AG04450 (cell line): ENCODE measurements around the gene RCCD1. TPM values are rescaled to one million over a fixed set of nuclear protein-coding genes. Genes with fewer than 3 reads are reported as not detected.

Experiments used
- CTCF ChIA-PET: fragments of 300-600, 350-600 bp; formaldehyde crosslinking; extraction: SDS; loops from one replicate; lab custom pipeline; 2022; ENCODE audit warnings: antibody characterized with exemption, inconsistent platforms; lab: Charles Lee
- POLR2A ChIA-PET: fragments of 350-600 bp; formaldehyde crosslinking; extraction: SDS; loops from one replicate; lab custom pipeline; 2021; ENCODE audit warnings: antibody characterized with exemption, inconsistent platforms; lab: Yijun Ruan, JAX
- DNase-seq: peaks from one replicate; pipeline ENCODE4 v3.0.0-alpha.2; 2011; ENCODE audit warnings: low read depth, low spot score
- H3K27ac ChIP-seq: one replicate; pipeline ENCODE4 v1.5.1; 2012; ENCODE audit warnings: low read depth, low read length, control low read depth
- H3K27me3 ChIP-seq: one replicate; pipeline ENCODE4 v1.6.0; 2012; ENCODE audit warnings: low read length; ENCODE audit not compliant: control insufficient read depth, insufficient read depth
- H3K4me3 ChIP-seq: 2 replicates; pipeline ENCODE4 v1.5.1; 2011; ENCODE audit warnings: mild to moderate bottlenecking, low read depth, low read length, control low read depth
- H3K9me3 ChIP-seq: 2 replicates; pipeline ENCODE4 v1.5.1; 2012; ENCODE audit warnings: low read length; ENCODE audit not compliant: control insufficient read depth, insufficient read depth
- polyA plus RNA-seq: library from polyadenylated mRNA; depleted of rRNA; stranded (reverse); fragments of >200 nt; gene quantifications from 2 replicates; pipeline ENCODE4 v1.2.3, GENCODE V29; 2011
- TF ChIP-seq, protein P1 (sequence below): IDR thresholded peaks from 2 replicates; pipeline ENCODE4 v1.5.1; 2011; ENCODE audit warnings: low read depth, low read length, control low read depth, inconsistent platforms

RCCD1 gene
- polyA plus RNA-seq, 1 experiment: 6.1 TPM

DNA sequence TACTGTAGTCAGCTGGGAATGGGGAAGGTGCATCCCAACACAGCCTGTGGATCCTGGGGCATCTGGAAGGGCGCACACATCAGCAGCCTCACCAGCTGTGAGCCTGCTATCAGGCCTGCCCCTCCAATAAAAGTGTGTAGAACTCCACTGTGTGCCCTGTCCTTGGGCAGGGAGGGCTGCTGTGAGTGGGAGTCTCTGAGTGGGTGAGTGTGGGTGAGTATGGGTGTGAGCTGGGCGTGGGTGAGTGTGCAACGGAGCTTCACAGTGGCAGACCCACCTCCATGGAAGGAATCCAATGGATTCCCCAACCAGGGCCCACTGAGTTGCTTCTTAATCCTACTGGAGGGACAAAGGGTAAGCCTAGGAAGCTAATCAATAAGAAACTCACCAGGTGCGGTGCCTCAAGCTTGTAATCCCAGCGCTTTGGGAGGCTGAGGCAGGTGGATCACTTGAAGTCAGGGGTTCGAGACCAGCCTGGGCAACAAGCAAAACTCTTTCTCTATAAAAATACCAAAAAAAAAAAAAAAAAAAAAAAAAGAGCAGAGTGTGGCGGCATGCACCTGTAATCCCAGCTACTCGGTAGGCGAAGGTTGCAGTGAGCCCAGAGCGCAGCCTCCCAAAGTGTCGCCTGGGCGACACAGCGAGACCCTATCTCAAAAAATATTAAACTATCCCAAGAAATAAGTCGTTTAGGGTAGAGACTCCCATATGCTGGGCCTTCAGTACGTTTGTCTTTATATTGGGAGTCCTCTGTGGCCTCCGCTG is 555 bp upstream of the RCCD1 start:
- Histone ChIP-seq H3K9me3 (peaks cover 3% of the 10 kb centered on the region; the same call in 1 of the 2 replicates), H3K27me3 (no peaks in the 10 kb centered on the region), H3K27ac (no peak overlapping the region), H3K4me3 (no peak overlapping the region)
- CTCF ChIA-PET: interaction anchor here (0.6 to 8.7 kb wide), 5 partner anchors 20 to 319 kb away, joined by 4 to 157 read pairs (median 64); partner anchors contain the start of genes HDDC3 and UNC45A
- TF ChIP-seq, protein P1, sequence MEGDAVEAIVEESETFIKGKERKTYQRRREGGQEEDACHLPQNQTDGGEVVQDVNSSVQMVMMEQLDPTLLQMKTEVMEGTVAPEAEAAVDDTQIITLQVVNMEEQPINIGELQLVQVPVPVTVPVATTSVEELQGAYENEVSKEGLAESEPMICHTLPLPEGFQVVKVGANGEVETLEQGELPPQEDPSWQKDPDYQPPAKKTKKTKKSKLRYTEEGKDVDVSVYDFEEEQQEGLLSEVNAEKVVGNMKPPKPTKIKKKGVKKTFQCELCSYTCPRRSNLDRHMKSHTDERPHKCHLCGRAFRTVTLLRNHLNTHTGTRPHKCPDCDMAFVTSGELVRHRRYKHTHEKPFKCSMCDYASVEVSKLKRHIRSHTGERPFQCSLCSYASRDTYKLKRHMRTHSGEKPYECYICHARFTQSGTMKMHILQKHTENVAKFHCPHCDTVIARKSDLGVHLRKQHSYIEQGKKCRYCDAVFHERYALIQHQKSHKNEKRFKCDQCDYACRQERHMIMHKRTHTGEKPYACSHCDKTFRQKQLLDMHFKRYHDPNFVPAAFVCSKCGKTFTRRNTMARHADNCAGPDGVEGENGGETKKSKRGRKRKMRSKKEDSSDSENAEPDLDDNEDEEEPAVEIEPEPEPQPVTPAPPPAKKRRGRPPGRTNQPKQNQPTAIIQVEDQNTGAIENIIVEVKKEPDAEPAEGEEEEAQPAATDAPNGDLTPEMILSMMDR: no peak
- POLR2A ChIA-PET: interaction anchor here (0.6 to 2.4 kb wide), 4 partner anchors 10 to 95 kb away, joined by 3 to 26 read pairs (median 12); partner anchors contain the start of gene UNC45A
- no peak for DNase-seq

DNA sequence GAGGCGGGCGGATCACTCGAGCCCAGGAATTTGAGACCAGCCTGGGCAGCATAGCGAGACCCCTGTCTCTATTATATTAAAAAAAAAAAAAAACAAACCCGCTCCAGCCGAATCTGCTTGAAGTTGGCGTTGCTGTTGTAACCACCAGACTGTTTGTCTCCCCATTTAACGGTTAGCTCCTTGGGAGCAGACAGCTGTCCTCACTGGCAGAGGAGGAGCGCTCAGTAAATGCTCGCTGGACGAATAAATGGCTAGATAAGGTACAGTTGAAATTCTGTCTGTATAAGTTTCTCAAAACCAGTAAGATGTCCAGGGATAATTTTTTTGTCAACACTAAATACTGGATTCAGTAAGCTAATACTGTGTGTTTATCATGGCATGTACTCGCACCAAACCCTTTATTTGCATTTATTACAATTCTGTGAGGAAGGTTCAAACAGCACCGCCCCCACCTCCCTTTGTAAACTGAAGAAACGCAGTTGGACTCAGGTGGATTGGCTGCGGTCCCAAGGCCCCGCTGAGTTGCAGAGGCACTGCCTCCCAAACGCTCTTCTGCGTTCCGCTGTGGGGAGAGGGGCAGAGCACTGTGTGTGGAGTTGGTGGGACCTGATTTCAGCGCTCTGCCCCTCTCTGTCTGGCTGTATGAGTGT is 1.1 kb downstream of the RCCD1 start:
- Histone ChIP-seq H3K9me3 (peaks cover 3% of the 10 kb centered on the region; the same call in 1 of the 2 replicates), H3K27ac (no peak overlapping the region), H3K4me3 (peak overlapping the region; percentile 84; the same call in 1 of the 2 replicates), H3K27me3 (no peaks in the 10 kb centered on the region)
- no peak for DNase-seq
- TF ChIP-seq, protein P1: no peak
- ChIA-PET POLR2A (interaction anchor here (1.3 kb wide), 1 partner anchor 316 kb away, joined by 6 read pairs; no protein-coding TSS in a partner anchor), CTCF (interaction anchor here (0.6 to 8.7 kb wide), 34 partner anchors 9 to 1969 kb away, joined by 3 to 157 read pairs (median 10); partner anchors contain the start of genes HDDC3, PRC1 and UNC45A)

DNA sequence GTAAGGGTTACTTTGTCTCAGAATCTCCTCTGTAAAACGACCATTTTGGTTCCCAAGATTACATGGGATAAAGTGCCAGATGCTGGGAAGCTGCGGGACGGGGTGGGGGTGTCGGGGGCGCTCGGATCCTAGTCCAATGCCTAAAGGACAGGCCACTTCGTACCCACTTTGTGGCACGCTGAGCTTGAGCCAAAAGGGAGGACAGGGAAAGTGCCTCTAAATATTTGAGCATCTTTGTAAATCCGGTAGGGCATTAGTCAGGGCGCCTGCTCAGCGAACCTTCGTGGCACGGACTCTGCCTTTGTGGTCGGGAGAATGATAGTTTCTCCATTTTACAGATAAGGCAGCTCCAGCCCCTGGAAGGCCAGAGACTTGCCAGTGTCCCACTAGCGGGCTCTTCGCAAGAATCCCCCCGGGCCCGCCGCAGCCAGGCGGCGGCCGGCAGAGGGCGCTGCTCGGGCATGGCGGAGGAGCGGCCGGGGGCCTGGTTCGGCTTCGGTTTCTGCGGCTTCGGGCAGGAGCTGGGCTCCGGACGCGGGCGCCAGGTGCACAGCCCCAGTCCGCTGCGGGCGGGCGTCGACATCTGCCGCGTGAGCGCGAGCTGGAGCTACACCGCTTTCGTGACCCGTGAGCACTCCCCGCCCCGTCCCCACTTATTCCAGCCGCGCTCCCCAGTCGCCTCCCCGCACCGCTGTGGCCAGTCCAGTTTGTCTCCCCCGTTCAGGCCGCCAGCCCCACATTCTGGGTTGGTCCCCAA is 1.8 kb downstream of the RCCD1 start:
- Histone ChIP-seq H3K27me3 (no peaks in the 10 kb centered on the region), H3K27ac (no peak overlapping the region), H3K9me3 (peaks cover 3% of the 10 kb centered on the region; the same call in 1 of the 2 replicates), H3K4me3 (peak overlapping the region; percentile 66)
- ChIA-PET POLR2A (interaction anchor here (1.3 kb wide), 1 partner anchor 315 kb away, joined by 6 read pairs; no protein-coding TSS in a partner anchor), CTCF (interaction anchor here (0.6 to 8.7 kb wide), 54 partner anchors 8 to 1970 kb away, joined by 3 to 157 read pairs (median 6); partner anchors contain the start of genes HDDC3, PRC1, UNC45A and VPS33B)
- TF ChIP-seq, protein P1: peak; percentile 79
- peak; percentile 13 for DNase-seq

DNA sequence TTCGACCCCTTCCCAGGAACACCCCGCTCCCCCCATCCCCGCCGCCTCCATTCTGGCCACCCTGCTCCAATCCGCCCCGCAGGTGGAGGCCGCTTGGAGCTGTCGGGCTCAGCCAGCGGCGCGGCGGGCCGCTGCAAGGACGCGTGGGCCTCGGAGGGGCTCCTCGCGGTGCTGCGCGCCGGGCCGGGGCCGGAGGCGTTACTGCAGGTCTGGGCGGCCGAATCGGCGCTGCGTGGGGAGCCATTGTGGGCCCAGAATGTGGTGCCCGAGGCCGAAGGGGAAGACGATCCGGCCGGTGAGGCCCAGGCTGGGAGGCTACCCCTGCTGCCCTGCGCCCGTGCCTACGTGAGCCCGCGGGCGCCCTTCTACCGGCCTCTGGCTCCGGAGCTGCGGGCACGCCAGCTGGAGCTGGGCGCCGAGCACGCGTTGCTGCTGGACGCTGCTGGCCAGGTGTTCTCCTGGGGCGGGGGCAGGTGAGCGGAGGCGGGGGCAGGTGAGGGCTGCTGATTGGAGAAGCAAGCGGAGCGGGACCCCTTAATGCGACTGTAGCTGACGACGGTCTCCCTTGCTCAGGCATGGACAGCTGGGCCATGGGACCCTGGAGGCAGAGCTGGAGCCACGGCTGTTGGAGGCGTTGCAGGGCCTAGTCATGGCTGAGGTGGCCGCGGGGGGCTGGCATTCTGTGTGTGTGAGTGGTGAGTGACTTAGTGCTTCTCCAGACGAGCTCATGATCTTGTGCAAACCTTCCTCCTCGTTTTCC is 2.5 kb downstream of the RCCD1 start:
- TF ChIP-seq, protein P1: no peak
- peak overlapping the region; percentile 66 for H3K4me3 ChIP-seq
- POLR2A ChIA-PET: no interaction called here
- CTCF ChIA-PET: interaction anchor here (0.6 to 8.7 kb wide), 45 partner anchors 8 to 1034 kb away, joined by 3 to 157 read pairs (median 6); partner anchors contain the start of genes HDDC3, PRC1, UNC45A and VPS33B
- no peak overlapping the region for H3K27ac ChIP-seq
- no peaks in the 10 kb centered on the region for H3K27me3 ChIP-seq
- no peak for DNase-seq
- H3K9me3 ChIP-seq: peaks cover 3% of the 10 kb centered on the region; the same call in 1 of the 2 replicates
